ENCODE data around the gene VOPP1.

- TF ChIP-seq POLR2A (IDR thresholded peaks at IDR 0.05) = no peak
- TF ChIP-seq POLR2AphosphoS5 (IDR thresholded peaks at IDR 0.05) = peak in 1 of 3 donors; percentile 23
- no peak for TF ChIP-seq CTCF (IDR thresholded peaks at IDR 0.05 in 8 of 11, conservative IDR thresholded peaks at IDR 0.05 in 3 of 11)
Measured at GRCh38 chr7:55574051-55574717, 1.9 kb upstream of the VOPP1 start.

Data from spleen (tissue), 7 donors.